Hepatocyte (in vitro differentiated cells): ENCODE results near the gene ZNF585A.
"Not testable (repeated sequence)": the region's sequence is repeated elsewhere in the genome, so short reads cannot be mapped to it uniquely, and the experiment has no call there.

Experiments used
- CTCF ChIP-seq: fragments of 200-600 bp; sonication (generic); IDR thresholded peaks from 2 replicates; pipeline ENCODE4 v1.5.1; 2016; ENCODE audit warnings: antibody characterized with exemption, mild to moderate bottlenecking; ENCODE audit not compliant: poor library complexity
- EZH2 ChIP-seq: fragments of 200-600 bp; sonication (generic); IDR thresholded peaks from 2 replicates; pipeline ENCODE4 v1.6.1; 2016; ENCODE audit warnings: antibody characterized with exemption, mild to moderate bottlenecking, borderline replicate concordance
- EZH2phosphoT487 ChIP-seq: fragments of 200-600 bp; sonication (generic); IDR thresholded peaks from one replicate; pipeline ENCODE4 v1.6.1; 2018; ENCODE audit warnings: antibody characterized with exemption, mild to moderate bottlenecking, low read depth, moderate library complexity; ENCODE audit not compliant: unreplicated experiment, severe bottlenecking

- not testable (repeated sequence) for TF ChIP-seq CTCF, EZH2, EZH2phosphoT487
These were observed 13.6 kb upstream of the ZNF585A start for GRCh38 chr19:37186071-37186470.
